Gastroesophageal sphincter (tissue), 3 donors: ENCODE measurements around the gene ZNF689.

Source experiments
- CTCF ChIP-seq, 4 experiments: fragments of 200-600 bp in 2 of 4; fragments of 450-650 bp in 2 of 4; sonication (generic) in 1 of 4; IDR thresholded peaks; one replicate each; pipeline ENCODE4 v1.5.1; 2017 to 2019; ENCODE audit warnings: antibody characterized with exemption in 4 of 4, mild to moderate bottlenecking in 2 of 4, moderate library complexity in 2 of 4
- EP300 ChIP-seq: sonication (generic); formaldehyde crosslinking; IDR thresholded peaks from one replicate; pipeline ENCODE4 v1.6.1; 2017; ENCODE audit warnings: antibody characterized with exemption, mild to moderate bottlenecking
- POLR2AphosphoS5 ChIP-seq: sonication (generic); formaldehyde crosslinking; IDR thresholded peaks from one replicate; pipeline ENCODE4 v1.6.1; 2017; ENCODE audit warnings: antibody characterized with exemption

- no peak for TF ChIP-seq CTCF (IDR thresholded peaks at IDR 0.05)
- TF ChIP-seq POLR2AphosphoS5: no peak
- TF ChIP-seq EP300: no peak
Measured at GRCh38 chr16:30656974-30657865, 47.0 kb upstream of the ZNF689 start.
